A673 (cell line): ENCODE data around the gene LCN9.

Experiments
- EZH2 ChIP-seq: fragments of 200-600 bp; sonication (generic); IDR thresholded peaks from 2 replicates; pipeline ENCODE4 v1.6.1; 2017; ENCODE audit warnings: borderline replicate concordance, low read depth, mild to moderate bottlenecking, mixed read lengths, antibody characterized with exemption, low read length; ENCODE audit not compliant: poor library complexity, severe bottlenecking
- TF ChIP-seq, protein P1 (sequence below): fragments of 300-800, 200-600 bp; sonication (generic); conservative IDR thresholded peaks from 2 replicates; pipeline ENCODE4 v1.5.1; 2017; ENCODE audit warnings: low read depth, mild to moderate bottlenecking, antibody characterized with exemption, low read length, moderate library complexity, mixed read lengths

DNA sequence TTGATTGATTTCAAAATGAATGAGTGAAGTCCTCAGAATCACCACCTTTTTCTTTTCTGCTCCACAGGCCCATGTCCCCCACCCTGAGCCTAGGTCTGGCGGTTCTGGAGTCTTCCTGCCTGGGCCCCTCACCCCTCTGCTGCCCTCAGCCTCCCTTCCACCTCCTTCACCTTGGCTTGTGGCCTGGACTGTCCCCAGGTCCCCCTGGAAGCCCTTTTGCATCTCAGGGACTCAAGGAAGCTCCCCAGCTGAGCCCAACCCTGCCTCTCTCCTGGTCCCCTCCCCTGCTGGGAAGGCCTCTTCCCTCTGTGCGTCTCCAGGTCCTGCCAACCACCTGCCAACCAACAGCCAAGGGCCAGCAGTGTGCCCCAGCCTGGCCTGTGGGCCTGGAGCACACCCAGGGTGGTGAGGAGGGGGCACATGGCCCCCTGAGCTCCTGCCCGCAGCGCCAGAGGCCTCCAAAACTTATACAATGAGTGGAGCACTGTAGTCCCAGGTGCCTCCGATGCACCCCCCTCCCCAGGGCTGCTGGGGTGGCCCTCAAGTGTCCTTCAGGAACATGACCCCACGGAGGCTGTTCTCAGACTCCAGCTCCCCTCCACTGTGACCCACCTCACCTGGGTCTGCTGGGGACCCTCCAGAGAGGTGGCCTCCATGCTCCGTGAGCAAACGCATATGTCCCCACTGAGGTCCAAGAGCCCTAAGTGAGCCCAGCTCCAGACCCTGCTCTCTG lies 44.1 kb upstream of the LCN9 start:
- TF ChIP-seq, protein P1, sequence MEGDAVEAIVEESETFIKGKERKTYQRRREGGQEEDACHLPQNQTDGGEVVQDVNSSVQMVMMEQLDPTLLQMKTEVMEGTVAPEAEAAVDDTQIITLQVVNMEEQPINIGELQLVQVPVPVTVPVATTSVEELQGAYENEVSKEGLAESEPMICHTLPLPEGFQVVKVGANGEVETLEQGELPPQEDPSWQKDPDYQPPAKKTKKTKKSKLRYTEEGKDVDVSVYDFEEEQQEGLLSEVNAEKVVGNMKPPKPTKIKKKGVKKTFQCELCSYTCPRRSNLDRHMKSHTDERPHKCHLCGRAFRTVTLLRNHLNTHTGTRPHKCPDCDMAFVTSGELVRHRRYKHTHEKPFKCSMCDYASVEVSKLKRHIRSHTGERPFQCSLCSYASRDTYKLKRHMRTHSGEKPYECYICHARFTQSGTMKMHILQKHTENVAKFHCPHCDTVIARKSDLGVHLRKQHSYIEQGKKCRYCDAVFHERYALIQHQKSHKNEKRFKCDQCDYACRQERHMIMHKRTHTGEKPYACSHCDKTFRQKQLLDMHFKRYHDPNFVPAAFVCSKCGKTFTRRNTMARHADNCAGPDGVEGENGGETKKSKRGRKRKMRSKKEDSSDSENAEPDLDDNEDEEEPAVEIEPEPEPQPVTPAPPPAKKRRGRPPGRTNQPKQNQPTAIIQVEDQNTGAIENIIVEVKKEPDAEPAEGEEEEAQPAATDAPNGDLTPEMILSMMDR, result no peak
- TF ChIP-seq EZH2, result no peak
